Neural cell (in vitro differentiated cells): Measurements from ENCODE around the gene CEP350.

ENCODE experiments used
- CTCF ChIP-seq: fragments of 450-650 bp; IDR thresholded peaks from 2 replicates; pipeline ENCODE4 v1.5.1; 2014; ENCODE audit warnings: antibody characterized with exemption, mild to moderate bottlenecking, moderate library complexity; ENCODE audit not compliant: poor library complexity, severe bottlenecking
- EZH2 ChIP-seq: fragments of 200-600, 300-800 bp; shearing (Covaris generic), sonication (generic); IDR thresholded peaks from 2 replicates; pipeline ENCODE4 v1.6.1; 2014; ENCODE audit warnings: antibody characterized with exemption, low read length, borderline replicate concordance, mild to moderate bottlenecking; ENCODE audit not compliant: insufficient read depth, poor library complexity, severe bottlenecking
- POLR2AphosphoS5 ChIP-seq: IDR thresholded peaks from 2 replicates; pipeline ENCODE4 v1.6.1; 2012
- SMC3 ChIP-seq: fragments of 450-650 bp; conservative IDR thresholded peaks from 2 replicates; pipeline ENCODE4 v1.6.1; 2014; ENCODE audit warnings: antibody characterized with exemption, mild to moderate bottlenecking, moderate library complexity; ENCODE audit not compliant: poor library complexity

- no peak for TF ChIP-seq EZH2
- peak; percentile 29 for TF ChIP-seq CTCF
- no peak for TF ChIP-seq SMC3
- TF ChIP-seq POLR2AphosphoS5: peak; percentile 99
Measured at GRCh38 chr1:179954493-179955286, at the start of gene CEP350.
